Skin epidermis (tissue), 12 donors: ENCODE data around the gene MEAF6.

Experiments used
- H3K27ac ChIP-seq, 21 experiments: fragments of 200-600 bp; sonication (generic) in 11 of 21; one replicate each; pipeline ENCODE4 v1.5.0; 2020; ENCODE audit warnings: mild to moderate bottlenecking in 3 of 21, inconsistent platforms in 2 of 21, moderate library complexity in 2 of 21
- H3K4me3 ChIP-seq, 7 experiments: fragments of 200-600 bp; sonication (generic) in 2 of 7; one replicate each; pipeline ENCODE4 v1.5.0; 2020; ENCODE audit warnings: inconsistent platforms in 2 of 7, mild to moderate bottlenecking in 2 of 7, moderate library complexity in 1 of 7

Gene MEAF6

DNA sequence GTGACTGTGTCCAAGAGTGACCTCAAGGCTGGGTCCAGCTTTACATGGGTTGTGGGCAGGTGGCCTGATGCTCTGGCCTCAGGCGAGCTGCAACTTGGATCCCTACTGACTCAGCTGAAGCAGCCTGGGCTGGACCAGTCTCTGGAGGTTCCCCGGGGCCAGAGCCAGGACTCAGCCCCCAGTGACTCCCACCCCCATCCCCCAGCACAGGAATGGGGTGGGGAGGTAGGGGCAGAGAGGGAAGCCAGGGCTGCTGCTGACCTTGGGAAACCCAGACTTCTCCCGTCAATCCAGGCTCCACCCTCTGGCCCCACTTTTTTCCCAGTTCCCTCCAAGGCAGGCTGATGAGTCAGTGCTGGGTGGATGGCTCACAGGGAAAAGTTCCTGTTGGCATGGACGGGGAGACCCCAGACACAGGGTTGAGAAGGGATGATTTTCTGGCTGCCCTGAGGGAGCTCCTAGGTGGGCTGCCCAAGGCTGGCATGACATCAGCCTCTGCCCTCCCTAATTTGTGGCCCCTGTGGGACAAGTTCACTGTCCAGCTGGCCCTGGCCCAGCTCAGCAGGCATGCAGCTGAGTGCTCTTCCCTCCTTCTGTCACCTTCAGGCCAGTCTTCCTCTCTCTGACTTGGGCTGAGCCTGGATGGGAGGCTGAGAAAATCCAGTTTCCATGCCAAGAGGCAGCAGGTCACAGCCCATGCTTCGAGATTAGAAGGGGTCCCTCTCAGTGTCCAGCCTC, 37.9 kb downstream of the MEAF6 start:
- peak overlapping the region; percentile 70 to 92 (median 84) for H3K4me3 ChIP-seq

GRCh38 chr1:37476087-37476452, 38.5 kb downstream of the MEAF6 start:
- peak overlapping the region; percentile 44 to 99 (median 97) for H3K27ac ChIP-seq
- H3K4me3 ChIP-seq = peak overlapping the region; percentile 70 to 92 (median 84)

More for the DNA sequence above, 37.9 kb downstream of the MEAF6 start:
- H3K27ac ChIP-seq = peak overlapping the region; percentile 49 to 99 (median 97)

- H3K27ac ChIP-seq = peak overlapping the region; percentile 44 to 99 (median 97)
- peak overlapping the region; percentile 70 to 92 (median 84) for H3K4me3 ChIP-seq
Measured at GRCh38 chr1:37475380-37476086, 39.0 kb downstream of the MEAF6 start.

- Histone ChIP-seq H3K27ac (peak overlapping the region; percentile 85 to 99 (median 97)), H3K4me3 (peak overlapping the region; percentile 70 to 92 (median 84))
Measured at GRCh38 chr1:37474697-37475379, 39.7 kb downstream of the MEAF6 start.

- peak within 1 kb of the TSS; percentile 85 to 99 (median 97) for H3K27ac ChIP-seq
Measured at GRCh38 chr1:37474046-37474696, 40.4 kb downstream of the MEAF6 start, which contains the start of gene ZC3H12A. Gene ZC3H12A (plus strand): TSS chr1:37474580. CDS start chr1:37475497, 917 bp downstream.

DNA sequence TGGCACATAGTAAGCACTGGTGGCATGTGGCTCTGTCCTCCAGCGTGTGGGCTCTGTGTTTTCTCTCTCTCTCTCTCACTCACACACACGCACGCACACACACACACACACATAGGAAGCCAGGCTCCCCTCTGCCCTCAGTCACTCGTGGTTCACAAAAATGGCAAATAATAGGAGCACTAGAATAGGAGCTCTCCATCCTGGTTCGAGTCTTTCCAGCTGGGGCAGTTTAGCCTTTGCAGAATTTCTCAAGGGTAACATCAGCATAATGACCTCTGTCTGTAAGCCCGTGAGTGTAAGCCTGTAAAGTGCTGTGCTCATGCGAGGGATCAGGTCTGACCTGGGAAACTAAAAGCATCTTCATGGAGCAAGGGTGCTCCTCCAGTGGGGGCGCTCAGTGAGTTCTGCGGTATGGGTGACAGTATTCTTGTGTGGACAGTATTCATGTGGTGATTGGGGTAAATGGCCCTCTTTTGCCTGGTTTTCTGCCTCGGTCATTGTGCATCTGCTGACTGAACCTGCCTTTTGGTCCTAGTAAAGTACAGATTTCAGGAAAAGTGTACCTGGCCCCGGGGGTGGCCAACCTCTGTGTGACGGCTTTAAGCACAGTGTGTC, 41.0 kb downstream of the MEAF6 start:
- Histone ChIP-seq H3K27ac (peak overlapping the region in 20 of 21 experiments; percentile 77 to 99 (median 97)), H3K4me3 (peak overlapping the region; percentile 70 to 92 (median 84))

More at GRCh38 chr1:37474046-37474696, 40.4 kb downstream of the MEAF6 start, which contains the start of gene ZC3H12A:
- H3K4me3 ChIP-seq = peak within 1 kb of the TSS; percentile 70 to 92 (median 84)

DNA sequence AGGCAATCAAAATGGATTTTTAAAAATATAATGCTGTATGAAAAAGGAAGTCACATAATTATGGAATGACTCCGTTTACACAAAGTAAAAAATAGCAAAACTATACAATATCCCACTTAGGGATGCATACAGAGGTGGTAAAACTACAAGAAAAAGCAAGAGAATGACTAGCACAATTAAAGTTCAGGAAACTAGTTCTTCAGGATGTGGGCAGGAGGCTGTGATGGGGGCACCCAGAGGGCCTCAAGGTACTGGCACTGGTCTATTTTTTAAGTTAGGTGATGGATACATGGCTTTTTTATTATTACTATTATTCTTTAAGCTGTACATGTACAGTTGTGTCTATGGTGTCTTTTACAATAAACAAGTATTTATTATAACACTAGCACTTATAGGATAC, 41.6 kb downstream of the MEAF6 start:
- Histone ChIP-seq H3K4me3 (peak overlapping the region in 4 of 7 experiments; percentile 70 to 91 (median 73)), H3K27ac (peak overlapping the region in 17 of 21 experiments; percentile 34 to 99 (median 97))

DNA sequence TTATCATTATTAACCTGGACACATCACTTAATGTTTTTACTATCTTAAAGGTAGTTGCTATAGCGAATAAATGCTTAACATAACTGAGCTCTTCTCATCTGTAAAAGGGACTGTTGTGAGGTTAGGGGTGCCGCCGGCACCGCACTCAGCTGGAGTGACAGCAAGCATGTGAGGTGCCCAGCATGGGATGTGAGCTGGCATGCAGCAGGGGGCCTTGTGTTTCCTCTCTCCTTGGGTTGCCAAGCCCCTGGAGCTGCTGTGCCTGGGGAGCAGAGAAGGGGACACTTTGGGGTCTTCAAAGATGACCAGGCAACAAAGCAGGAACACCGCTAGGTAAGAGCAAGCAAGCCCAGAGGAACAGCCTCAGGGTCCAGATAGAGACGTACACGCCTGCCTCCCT, 42.3 kb downstream of the MEAF6 start:
- Histone ChIP-seq H3K27ac (peak overlapping the region in 18 of 21 experiments; percentile 74 to 99 (median 94)), H3K4me3 (peak overlapping the region in 1 of 7 experiments; percentile 72)

- H3K4me3 ChIP-seq = peak overlapping the region in 4 of 7 experiments; percentile 11 to 72 (median 14)
- peak overlapping the region; percentile 2 to 99 (median 94) for H3K27ac ChIP-seq
Measured at GRCh38 chr1:37471345-37472231, 43.0 kb downstream of the MEAF6 start.

GRCh38 chr1:37469386-37469785, 45.2 kb downstream of the MEAF6 start:
- no peak overlapping the region for H3K27ac ChIP-seq
- no peak overlapping the region for H3K4me3 ChIP-seq

DNA sequence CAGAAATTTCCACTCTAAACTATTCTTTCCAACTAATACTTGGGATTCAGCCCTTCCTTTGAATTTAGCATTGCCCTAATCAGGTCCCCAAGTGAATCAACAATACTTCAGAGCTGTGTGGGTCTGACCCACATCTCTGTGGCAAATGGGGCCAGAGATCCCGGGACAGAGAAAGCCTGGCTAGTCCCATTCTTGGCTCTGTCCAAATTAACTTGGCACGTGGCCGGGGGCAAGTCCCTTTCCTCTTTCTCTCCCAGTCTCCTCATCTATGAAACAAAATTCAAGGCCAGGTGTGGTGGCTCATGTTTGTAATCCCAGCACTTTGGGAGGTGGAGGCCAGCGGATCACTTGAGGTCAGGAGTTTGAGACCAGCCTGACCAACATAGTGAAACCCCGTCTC, 46.5 kb downstream of the MEAF6 start:
- H3K27ac ChIP-seq = no peak overlapping the region
- H3K4me3 ChIP-seq = no peak overlapping the region

DNA sequence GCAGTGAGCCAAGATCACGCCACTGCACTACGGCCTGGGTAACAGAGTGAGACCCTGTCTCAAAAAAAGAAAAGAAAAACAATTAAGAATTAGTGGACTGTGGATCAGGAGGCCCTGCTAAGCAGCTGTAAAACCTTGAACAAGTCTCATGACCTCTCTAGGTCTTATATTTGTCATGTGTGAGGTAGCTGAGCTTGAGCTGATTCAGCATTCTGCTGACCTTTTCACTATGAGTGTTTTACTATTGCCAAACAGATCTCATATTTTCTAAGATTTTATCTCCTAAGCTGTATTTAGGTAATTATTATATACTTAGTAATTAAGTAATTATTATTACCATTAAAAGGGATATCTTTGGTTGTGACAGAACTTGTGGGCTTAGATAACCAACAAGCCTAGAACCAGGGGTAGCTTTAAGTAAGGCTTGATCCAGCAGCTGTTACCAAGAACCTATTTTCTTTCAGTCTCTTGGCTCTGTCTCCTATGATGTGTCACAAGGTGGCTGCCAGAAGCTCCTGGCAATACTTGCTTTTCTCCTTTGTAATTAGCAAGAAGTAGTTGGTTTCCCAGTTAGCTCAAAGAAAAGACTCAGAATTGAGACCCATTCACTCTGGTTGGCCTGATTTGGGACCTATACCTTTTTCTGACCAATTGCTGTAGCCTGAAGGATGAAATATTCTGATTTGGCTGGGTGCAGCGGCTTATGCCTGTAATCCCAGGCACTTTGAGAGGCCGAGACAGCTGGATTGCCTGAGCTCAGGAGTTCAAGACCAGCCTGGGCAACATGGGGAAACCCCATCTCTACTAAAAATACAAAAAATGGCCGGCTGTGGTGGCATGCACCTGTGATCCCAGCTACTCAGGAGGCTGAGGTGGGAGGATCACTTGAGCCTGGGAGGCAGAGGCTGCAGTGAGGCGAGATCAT, 48.7 kb downstream of the MEAF6 start:
- H3K27ac ChIP-seq = peak overlapping the region in 16 of 21 experiments; percentile 3 to 83 (median 50)
- no peak overlapping the region for H3K4me3 ChIP-seq

DNA sequence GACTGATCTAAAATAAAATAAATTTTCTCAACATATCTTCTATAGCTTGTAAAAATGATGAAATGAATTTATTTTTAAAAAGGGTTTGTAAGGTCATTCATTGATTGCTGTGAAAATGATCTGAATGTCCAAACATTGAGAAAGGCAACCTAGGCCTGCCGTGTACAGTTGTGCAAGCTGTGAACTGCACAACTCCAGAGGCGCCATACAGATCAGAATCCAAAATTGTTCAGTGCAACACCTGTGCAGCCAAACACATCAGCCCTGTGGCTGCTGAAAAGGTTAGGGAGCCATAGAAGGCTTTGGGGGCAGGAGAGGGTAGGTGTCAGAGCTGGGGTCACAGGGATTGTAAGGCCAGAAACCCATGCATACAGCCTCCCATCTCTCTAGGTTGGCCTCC, 50.1 kb downstream of the MEAF6 start:
- Histone ChIP-seq H3K27ac (peak overlapping the region in 3 of 21 experiments; percentile 3 to 83 (median 69)), H3K4me3 (no peak overlapping the region)

DNA sequence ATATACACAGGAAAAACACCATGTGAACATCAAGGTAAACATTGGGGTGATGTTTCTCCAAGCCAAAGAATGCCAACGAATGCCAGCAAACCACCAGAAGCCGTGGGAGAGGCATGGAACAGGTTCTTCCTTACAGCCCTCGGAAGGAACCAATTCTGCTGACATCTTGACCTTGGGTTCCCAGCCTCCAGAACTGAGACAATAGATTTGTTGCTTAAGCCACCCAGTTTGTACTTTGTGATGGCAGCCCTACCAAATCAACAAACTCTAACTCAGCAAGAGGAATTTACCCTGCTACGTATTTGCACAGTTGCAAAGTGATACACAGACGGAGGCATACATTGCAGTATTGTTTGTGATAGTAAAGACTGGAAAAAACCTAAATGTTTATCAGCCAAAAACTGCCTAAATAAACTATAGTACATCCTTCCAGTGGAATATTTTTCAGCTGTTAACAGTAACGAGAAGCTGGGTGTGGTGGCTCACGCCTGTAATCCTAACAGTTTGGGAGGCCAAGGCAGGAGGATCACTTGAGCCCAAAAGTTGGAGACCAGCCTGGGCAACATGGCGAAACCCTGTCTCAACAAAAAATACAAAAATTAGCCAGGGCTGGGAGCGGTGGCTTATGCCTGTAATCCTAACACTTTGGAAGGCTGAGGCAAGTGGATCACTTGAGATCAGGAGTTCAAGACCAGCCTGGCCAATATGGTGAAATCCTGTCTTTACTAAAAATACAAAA, 52.7 kb downstream of the MEAF6 start:
- H3K4me3 ChIP-seq = no peak overlapping the region
- peak overlapping the region in 1 of 21 experiments; percentile 44 for H3K27ac ChIP-seq

DNA sequence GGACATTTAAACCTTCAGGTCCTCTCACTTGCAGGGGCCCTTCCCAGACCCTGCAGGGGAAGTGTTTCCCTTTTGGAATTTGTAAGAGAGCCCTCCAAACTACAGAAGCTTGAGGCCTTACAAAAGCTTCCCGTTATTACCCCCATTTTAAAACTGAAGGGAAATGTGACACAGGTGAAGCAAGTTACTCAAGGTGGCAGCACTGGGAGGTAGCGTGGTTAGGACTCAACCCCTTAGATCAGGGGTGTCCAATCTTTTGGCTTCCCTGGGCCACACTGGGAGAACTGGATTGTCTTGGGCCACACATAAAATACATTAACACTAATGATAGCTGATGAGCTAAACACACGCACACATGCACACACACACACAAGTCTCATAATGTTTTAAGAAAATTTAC, 56.0 kb downstream of the MEAF6 start:
- Histone ChIP-seq H3K27ac (no peak overlapping the region), H3K4me3 (no peak overlapping the region)

DNA sequence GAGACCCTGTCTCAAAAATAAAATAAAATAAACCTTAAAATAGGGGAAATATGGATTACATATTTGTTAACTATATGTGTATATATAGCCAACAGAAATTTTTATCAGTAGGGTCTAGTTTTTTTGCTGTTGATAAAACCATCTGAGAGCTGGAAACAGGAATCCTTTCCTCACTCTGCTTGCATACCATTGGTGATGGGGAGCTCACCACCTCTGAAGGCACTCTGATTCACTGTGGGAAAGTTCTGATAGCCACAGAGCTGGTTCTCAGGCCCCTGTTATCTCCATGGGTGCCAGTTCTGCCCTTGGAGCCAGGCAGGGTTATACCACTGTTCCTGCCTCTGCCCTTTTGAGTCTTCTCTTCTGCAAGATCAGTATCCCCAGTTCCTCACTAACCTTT, 58.0 kb downstream of the MEAF6 start:
- H3K27ac ChIP-seq = peak overlapping the region in 3 of 21 experiments; percentile 61 to 83 (median 81)
- no peak overlapping the region for H3K4me3 ChIP-seq
